HG03039 (cell line): Measurements from ENCODE around the gene RPL36AL.

Source experiments
- ATAC-seq: cut with Tn5 transposase; IDR thresholded peaks from one replicate; pipeline ENCODE4 v1.9.1; 2021; ENCODE audit warnings: mild to moderate bottlenecking, moderate library complexity; ENCODE audit not compliant: unreplicated experiment

Gene RPL36AL

DNA sequence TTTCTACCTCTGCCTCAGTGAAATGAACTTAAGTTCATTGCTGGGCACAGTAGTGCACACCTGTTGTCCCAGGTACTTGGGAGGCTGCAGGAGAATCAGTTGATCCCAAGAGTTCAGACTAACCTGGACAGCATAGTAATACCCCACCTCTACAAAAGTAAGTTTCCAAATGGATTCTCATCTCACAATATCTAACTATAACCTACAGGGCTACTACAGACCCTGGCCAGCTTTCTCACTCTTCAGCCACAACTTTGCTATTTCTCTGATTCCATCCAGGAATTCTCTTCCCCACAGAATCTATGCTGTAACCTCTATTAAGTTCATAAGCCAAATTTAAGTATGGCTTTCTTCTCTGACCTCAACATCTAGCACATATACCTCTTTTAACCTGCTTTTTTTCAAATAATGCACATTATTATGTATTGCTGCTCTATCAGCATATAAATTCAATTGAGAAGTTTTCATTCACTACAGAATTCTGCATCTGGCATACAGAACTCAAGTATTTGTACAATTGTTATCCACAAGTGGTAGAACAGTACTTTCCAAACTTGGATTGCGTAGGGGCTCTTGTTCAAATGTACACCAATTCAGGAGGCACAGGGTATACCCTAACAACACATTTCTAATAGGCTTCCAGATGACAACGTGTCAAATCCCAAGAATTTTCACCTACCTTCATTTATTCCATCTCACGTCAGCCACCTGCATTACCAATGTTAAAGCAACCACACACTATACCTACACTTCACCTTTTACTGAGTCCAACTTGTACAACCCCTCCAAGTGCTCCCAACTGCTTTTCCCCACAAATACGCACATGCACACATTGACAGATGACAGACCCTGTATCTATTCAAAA lies 38.1 kb downstream of the RPL36AL start:
- no peak for ATAC-seq

DNA sequence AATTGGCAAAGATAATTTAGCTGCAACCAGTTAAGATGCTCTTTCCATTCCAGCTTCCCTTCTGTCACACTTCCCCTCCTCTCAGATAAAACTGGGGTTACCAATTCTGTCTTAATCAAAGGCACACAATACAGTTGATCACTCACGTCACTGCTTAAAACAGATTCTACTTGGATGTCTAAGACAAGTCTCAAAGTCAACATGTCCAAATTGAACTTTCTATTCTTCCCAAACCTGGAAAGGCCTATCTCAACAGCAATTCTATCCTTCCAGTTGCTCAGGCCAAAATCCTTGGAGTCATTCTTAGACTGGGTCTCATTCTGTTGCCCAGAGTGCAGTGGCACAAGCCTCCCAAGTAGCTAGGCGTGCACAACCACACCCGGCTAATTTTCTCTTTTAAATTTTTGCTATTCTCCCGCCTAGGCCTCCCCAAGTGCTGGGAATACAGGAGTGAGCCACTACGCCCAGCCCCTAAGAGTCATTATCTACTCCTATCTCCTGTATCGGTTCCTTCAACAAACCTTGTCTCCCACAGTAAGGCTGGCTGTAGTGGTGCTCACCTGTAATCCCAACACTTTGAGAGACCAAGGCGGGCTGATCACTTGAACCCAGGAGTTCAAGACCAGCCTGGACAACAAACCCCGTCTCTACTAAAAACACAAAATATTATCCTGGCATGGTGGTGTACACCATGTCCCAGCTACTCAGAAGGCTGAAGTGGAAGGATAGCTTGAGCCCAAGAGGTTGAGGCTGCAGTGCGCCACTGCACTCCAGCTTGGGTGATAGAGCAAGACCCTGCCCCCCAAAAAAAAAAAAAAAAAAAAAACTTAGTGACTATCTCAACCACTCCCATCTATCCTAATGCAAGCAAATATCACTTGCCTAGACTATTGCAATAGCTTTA lies 39.0 kb downstream of the RPL36AL start:
- no peak for ATAC-seq

GRCh38 chr14:49579841-49580240 lies 40.6 kb downstream of the RPL36AL start:
- no peak for ATAC-seq

DNA sequence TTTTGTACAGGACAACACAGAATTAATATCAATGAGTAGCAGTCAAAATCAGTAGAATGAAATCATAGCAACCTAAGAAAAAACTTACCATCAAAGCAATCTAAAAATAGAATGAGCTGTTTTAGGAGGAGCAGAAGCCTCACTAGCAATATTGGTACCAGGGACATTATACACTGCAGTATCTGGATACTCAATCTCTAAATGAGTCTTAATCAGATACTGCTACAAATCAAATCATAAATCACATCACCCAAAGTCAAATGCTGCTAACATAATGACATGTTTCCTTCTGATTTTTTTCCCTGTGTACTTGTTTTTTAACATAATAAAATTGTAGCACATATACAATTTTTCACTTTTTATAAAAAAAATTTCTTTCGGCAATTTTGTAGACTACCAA lies 42.3 kb downstream of the RPL36AL start:
- no peak for ATAC-seq

DNA sequence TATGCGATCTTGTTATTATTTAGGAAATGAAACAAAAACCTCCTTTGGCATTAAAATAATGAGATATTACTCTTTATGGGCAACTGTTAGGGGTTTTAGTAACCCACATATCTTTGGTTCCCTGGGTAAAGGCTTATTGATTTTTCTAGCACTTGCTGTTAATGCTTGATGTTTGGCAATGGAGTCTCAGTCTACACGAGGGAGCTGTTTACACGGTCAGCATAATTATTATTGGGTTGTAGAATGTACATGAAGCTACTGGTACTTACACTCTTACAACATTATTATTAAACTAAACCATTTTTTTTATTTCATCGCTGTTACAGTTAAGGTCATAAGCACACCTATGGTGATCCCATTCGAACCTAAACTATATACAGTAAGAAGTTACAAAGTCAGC lies 46.4 kb downstream of the RPL36AL start:
- ATAC-seq, result no peak

DNA sequence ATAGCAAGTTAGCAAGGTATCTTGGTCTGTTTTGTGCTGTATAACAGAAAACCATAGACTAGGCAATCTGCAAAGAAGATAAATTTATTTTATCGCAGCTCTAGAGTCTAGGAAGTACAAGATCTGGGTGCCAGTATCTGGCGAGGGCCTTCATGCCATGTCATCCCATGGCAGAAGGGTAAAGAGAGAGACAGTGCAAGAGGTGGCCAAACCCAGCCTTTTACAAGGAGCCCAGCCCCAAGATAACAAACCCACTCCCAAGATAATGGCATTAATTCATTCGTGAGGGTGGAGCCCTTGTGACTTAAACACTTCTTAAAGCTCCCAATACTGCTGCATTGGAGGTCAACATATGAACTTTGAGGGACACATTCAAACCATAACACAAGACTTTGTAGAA lies 51.1 kb downstream of the RPL36AL start:
- ATAC-seq, result no peak
